22Rv1 (cell line): ENCODE results near the gene MRFAP1.

Experiments used
- H3K27ac ChIP-seq: fragments of 450-650 bp; 2 replicates; pipeline ENCODE4 v1.5.1; 2017
- CTCF ChIP-seq: fragments of 450-650 bp; IDR thresholded peaks from 2 replicates; pipeline ENCODE4 v1.5.1; 2017; ENCODE audit warnings: mild to moderate bottlenecking
- ZFX ChIP-seq: fragments of 450-650 bp; IDR thresholded peaks from 2 replicates; pipeline ENCODE4 v1.6.1; 2017; ENCODE audit warnings: antibody characterized with exemption, borderline replicate concordance

Gene MRFAP1

GRCh38 chr4:6595897-6596537, 44.5 kb upstream of the MRFAP1 start:
- no peak overlapping the region for H3K27ac ChIP-seq
- TF ChIP-seq CTCF, result no peak
- no peak for TF ChIP-seq ZFX

GRCh38 chr4:6596948-6597347, 43.5 kb upstream of the MRFAP1 start:
- H3K27ac ChIP-seq, result no peak overlapping the region
- TF ChIP-seq ZFX (no peak), CTCF (no peak)

- TF ChIP-seq ZFX (no peak), CTCF (no peak)
- H3K27ac ChIP-seq, result no peak overlapping the region
These were observed 42.4 kb upstream of the MRFAP1 start for GRCh38 chr4:6598127-6598526.

- H3K27ac ChIP-seq, result no peak overlapping the region
- TF ChIP-seq ZFX (no peak), CTCF (no peak)
These were observed 41.8 kb upstream of the MRFAP1 start for GRCh38 chr4:6598641-6599040.

GRCh38 chr4:6601661-6602250, 38.7 kb upstream of the MRFAP1 start:
- no peak overlapping the region for H3K27ac ChIP-seq

GRCh38 chr4:6602289-6602688, 38.2 kb upstream of the MRFAP1 start:
- no peak overlapping the region for H3K27ac ChIP-seq

More at GRCh38 chr4:6601661-6602250, 38.7 kb upstream of the MRFAP1 start:
- TF ChIP-seq ZFX (no peak), CTCF (no peak)

More at GRCh38 chr4:6602289-6602688, 38.2 kb upstream of the MRFAP1 start:
- TF ChIP-seq CTCF (no peak), ZFX (no peak)
